Activated CD8-positive, alpha-beta memory T cell treated with anti-CD3 and anti-CD28 coated beads for 36 hours (primary cell): ENCODE results near the gene COL6A3. TPM values are rescaled to one million over a fixed set of nuclear protein-coding genes. Genes with fewer than 3 reads are reported as not detected.

Experiments
- CTCF ChIA-PET: fragments of 350-600 bp; sonication (Branson Sonifier 250); formaldehyde crosslinking; loops from one replicate; lab custom pipeline; 2021; ENCODE audit warnings: antibody characterized with exemption; lab: Charles Lee
- POLR2A ChIA-PET: fragments of 350-600 bp; sonication (Branson Sonifier 250); formaldehyde crosslinking; loops from one replicate; lab custom pipeline; 2021; ENCODE audit warnings: antibody characterized with exemption; lab: Charles Lee
- total RNA-seq, 2 experiments: library from RNA; stranded (reverse); gene quantifications; one replicate each; pipeline ENCODE4 v1.2.3, GENCODE V29; 2021

COL6A3 gene
- total RNA-seq, 2 experiments from 2014 or later = 15.8 to 18.6 TPM

- CTCF ChIA-PET = no interaction called here
- POLR2A ChIA-PET = no interaction called here
These were observed 8.4 kb downstream of the COL6A3 start for GRCh38 chr2:237405605-237406004.

- CTCF ChIA-PET = no interaction called here
These were observed 8.9 kb downstream of the COL6A3 start for GRCh38 chr2:237405006-237405559.

GRCh38 chr2:237404413-237404812 is 9.6 kb downstream of the COL6A3 start:
- POLR2A ChIA-PET = no interaction called here

More at GRCh38 chr2:237405006-237405559, 8.9 kb downstream of the COL6A3 start:
- POLR2A ChIA-PET = no interaction called here

GRCh38 chr2:237403024-237403882 is 10.7 kb downstream of the COL6A3 start:
- ChIA-PET CTCF (no interaction called here), POLR2A (no interaction called here)

More at GRCh38 chr2:237404413-237404812, 9.6 kb downstream of the COL6A3 start:
- CTCF ChIA-PET = no interaction called here

- ChIA-PET CTCF (no interaction called here), POLR2A (no interaction called here)
These were observed 13.8 kb downstream of the COL6A3 start for GRCh38 chr2:237400199-237400598.

- ChIA-PET POLR2A (no interaction called here), CTCF (no interaction called here)
These were observed 16.9 kb downstream of the COL6A3 start for GRCh38 chr2:237397072-237397471.

GRCh38 chr2:237393523-237393922 is 20.4 kb downstream of the COL6A3 start:
- POLR2A ChIA-PET = no interaction called here
- CTCF ChIA-PET = interaction anchor here (1.1 kb wide), 1 partner anchor 82 kb away, joined by 3 read pairs; no protein-coding TSS in a partner anchor

- ChIA-PET POLR2A (no interaction called here), CTCF (no interaction called here)
These were observed 21.8 kb downstream of the COL6A3 start for GRCh38 chr2:237392186-237392585.

- CTCF ChIA-PET = no interaction called here
- POLR2A ChIA-PET = no interaction called here
These were observed 22.8 kb downstream of the COL6A3 start for GRCh38 chr2:237391140-237391539.

- CTCF ChIA-PET = no interaction called here
- POLR2A ChIA-PET = no interaction called here
These were observed 23.7 kb downstream of the COL6A3 start for GRCh38 chr2:237390235-237390634.

- ChIA-PET POLR2A (no interaction called here), CTCF (no interaction called here)
These were observed 24.1 kb downstream of the COL6A3 start for GRCh38 chr2:237389831-237390230.

GRCh38 chr2:237388036-237388435 is 25.9 kb downstream of the COL6A3 start:
- ChIA-PET POLR2A (no interaction called here), CTCF (no interaction called here)

GRCh38 chr2:237384672-237385020 is 29.3 kb downstream of the COL6A3 start:
- POLR2A ChIA-PET = no interaction called here
- CTCF ChIA-PET = no interaction called here

- CTCF ChIA-PET = no interaction called here
- POLR2A ChIA-PET = no interaction called here
These were observed 29.8 kb downstream of the COL6A3 start for GRCh38 chr2:237383991-237384671.

- ChIA-PET POLR2A (no interaction called here), CTCF (no interaction called here)
These were observed 33.2 kb downstream of the COL6A3 start for GRCh38 chr2:237380768-237381167.

- POLR2A ChIA-PET = no interaction called here
- CTCF ChIA-PET = interaction anchor here (1.7 kb wide), 1 partner anchor 42 kb away, joined by 3 read pairs; no protein-coding TSS in a partner anchor
These were observed 34.3 kb downstream of the COL6A3 start for GRCh38 chr2:237379636-237380035.

- POLR2A ChIA-PET = no interaction called here
- CTCF ChIA-PET = interaction anchor here (1.7 kb wide), 1 partner anchor 43 kb away, joined by 3 read pairs; no protein-coding TSS in a partner anchor
These were observed 35.3 kb downstream of the COL6A3 start for GRCh38 chr2:237378650-237379049.

GRCh38 chr2:237374284-237375060 is 39.5 kb downstream of the COL6A3 start:
- ChIA-PET POLR2A (no interaction called here), CTCF (no interaction called here)

GRCh38 chr2:237371856-237372255 is 42.1 kb downstream of the COL6A3 start:
- POLR2A ChIA-PET = no interaction called here
- CTCF ChIA-PET = interaction anchor here (0.6 kb wide), 1 partner anchor 552 kb away, joined by 4 read pairs; no protein-coding TSS in a partner anchor
